CD1c-positive myeloid dendritic cell (primary cell): ENCODE measurements around the gene SPATA32.

ENCODE experiments used
- DNase-seq: peaks from one replicate; pipeline ENCODE4 v3.0.0-alpha.2; 2016; ENCODE audit errors: extremely low spot score

The SPATA32 gene

GRCh38 chr17:45228763-45229539 lies 32.9 kb downstream of the SPATA32 start:
- peak; percentile 98 for DNase-seq

- DNase-seq = peak; percentile 41
Observed at GRCh38 chr17:45227926-45228762, 33.8 kb downstream of the SPATA32 start.

GRCh38 chr17:45227101-45227925 lies 34.6 kb downstream of the SPATA32 start:
- DNase-seq = peak; percentile 74

GRCh38 chr17:45226576-45226975 lies 35.3 kb downstream of the SPATA32 start:
- no peak for DNase-seq

- peak; percentile 96 for DNase-seq
Observed at GRCh38 chr17:45225964-45226530, 35.8 kb downstream of the SPATA32 start.

GRCh38 chr17:45225051-45225700 lies 36.7 kb downstream of the SPATA32 start:
- no peak for DNase-seq

- no peak for DNase-seq
Observed at GRCh38 chr17:45224671-45225050, 37.2 kb downstream of the SPATA32 start.

GRCh38 chr17:45223539-45224528 lies 38.1 kb downstream of the SPATA32 start:
- no peak for DNase-seq

GRCh38 chr17:45222996-45223538 lies 38.8 kb downstream of the SPATA32 start:
- DNase-seq = peak; percentile 59

GRCh38 chr17:45222289-45222995 lies 39.5 kb downstream of the SPATA32 start:
- no peak for DNase-seq

GRCh38 chr17:45222014-45222288 lies 39.9 kb downstream of the SPATA32 start:
- DNase-seq = no peak

- peak; percentile 83 for DNase-seq
Observed at GRCh38 chr17:45221081-45222013, 40.5 kb downstream of the SPATA32 start, which contains the start of gene FMNL1. TSS of gene FMNL1 (plus strand) at chr17:45221885. CDS start at chr17:45222125, 240 bp downstream.

GRCh38 chr17:45220079-45220478 lies 41.8 kb downstream of the SPATA32 start:
- no peak for DNase-seq

- peak; percentile 90 for DNase-seq
Observed at GRCh38 chr17:45218895-45219661, 42.8 kb downstream of the SPATA32 start.
